ENCODE results near the gene GAB1.

GAB1 gene

GRCh38 chr4:143383005-143383574 lies 46.4 kb downstream of the GAB1 start:
- DNase-seq = no peak

GRCh38 chr4:143384381-143384994 lies 47.8 kb downstream of the GAB1 start:
- DNase-seq = no peak

GRCh38 chr4:143386812-143387211 lies 50.1 kb downstream of the GAB1 start:
- DNase-seq = no peak

GRCh38 chr4:143389579-143390195 lies 53.0 kb downstream of the GAB1 start:
- no peak for DNase-seq

GRCh38 chr4:143390764-143391163 lies 54.1 kb downstream of the GAB1 start:
- peak in 2 of 56 donors; percentile 11 to 20 for DNase-seq

- DNase-seq = no peak
Measured at GRCh38 chr4:143391261-143391660, 54.6 kb downstream of the GAB1 start.

GRCh38 chr4:143391895-143392294 lies 55.2 kb downstream of the GAB1 start:
- DNase-seq = no peak

- no peak for DNase-seq
Measured at GRCh38 chr4:143393195-143393594, 56.5 kb downstream of the GAB1 start.

- DNase-seq = no peak
Measured at GRCh38 chr4:143394739-143395453, 58.2 kb downstream of the GAB1 start.

- no peak for DNase-seq
Measured at GRCh38 chr4:143396695-143397094, 60.0 kb downstream of the GAB1 start.

GRCh38 chr4:143397335-143397734 lies 60.7 kb downstream of the GAB1 start:
- DNase-seq = no peak

GRCh38 chr4:143397887-143398286 lies 61.2 kb downstream of the GAB1 start:
- no peak for DNase-seq

GRCh38 chr4:143399113-143399949 lies 62.7 kb downstream of the GAB1 start:
- DNase-seq = peak in 1 of 56 donors; percentile 26

GRCh38 chr4:143400082-143400481 lies 63.4 kb downstream of the GAB1 start:
- DNase-seq = peak in 10 of 56 donors; percentile 6 to 47 (median 24)

- peak in 10 of 56 donors; percentile 9 to 50 (median 19) for DNase-seq
Measured at GRCh38 chr4:143402776-143403552, 66.3 kb downstream of the GAB1 start.

GRCh38 chr4:143403553-143403820 lies 66.8 kb downstream of the GAB1 start:
- DNase-seq = no peak

- no peak for DNase-seq
Measured at GRCh38 chr4:143404555-143404954, 67.9 kb downstream of the GAB1 start.

GRCh38 chr4:143405075-143405730 lies 68.5 kb downstream of the GAB1 start:
- DNase-seq = no peak

GRCh38 chr4:143406523-143406922 lies 69.8 kb downstream of the GAB1 start:
- DNase-seq = no peak

- DNase-seq = no peak
Measured at GRCh38 chr4:143407474-143407873, 70.8 kb downstream of the GAB1 start.

All from nucleus accumbens (tissue), 56 donors.